Upper lobe of left lung (tissue), 4 donors: ENCODE measurements around the gene ANKRD10.

Experiments used
- POLR2A ChIP-seq, 4 donors: fragments of 450-650 bp; IDR thresholded peaks; one replicate each; pipeline ENCODE4 v1.5.1; 2016 to 2017; ENCODE audit warnings: antibody characterized with exemption in 4 of 4, mild to moderate bottlenecking in 2 of 4
- POLR2AphosphoS5 ChIP-seq, 2 donors: sonication (generic); formaldehyde crosslinking; IDR thresholded peaks; one replicate each; pipeline ENCODE4 v1.5.1; 2017; ENCODE audit warnings: antibody characterized with exemption in 2 of 2

- TF ChIP-seq POLR2A (IDR thresholded peaks at IDR 0.05) (no peak), POLR2AphosphoS5 (IDR thresholded peaks at IDR 0.05) (no peak)
Observed at GRCh38 chr13:110835721-110836604, 78.9 kb downstream of the ANKRD10 start.
